ENCODE measurements around the gene PROKR2.

PROKR2 gene

GRCh38 chr20:5316188-5317158 is at the start of gene PROKR2:
Gene PROKR2 (minus strand): TSS chr20:5316954. CDS start chr20:5314369, 2,585 bp downstream.
- DNase-seq, result no peak

GRCh38 chr20:5364997-5365597 is 48.3 kb upstream of the PROKR2 start:
- no peak for DNase-seq

GRCh38 chr20:5364136-5364821 is 47.5 kb upstream of the PROKR2 start:
- DNase-seq, result no peak

GRCh38 chr20:5362771-5363170 is 46.0 kb upstream of the PROKR2 start:
- DNase-seq, result no peak

GRCh38 chr20:5361176-5361575 is 44.4 kb upstream of the PROKR2 start:
- no peak for DNase-seq

GRCh38 chr20:5357946-5358345 is 41.2 kb upstream of the PROKR2 start:
- no peak for DNase-seq

- DNase-seq, result no peak
Measured at GRCh38 chr20:5356941-5357340, 40.2 kb upstream of the PROKR2 start.

GRCh38 chr20:5354901-5355300 is 38.1 kb upstream of the PROKR2 start:
- no peak for DNase-seq

GRCh38 chr20:5353624-5354496 is 37.1 kb upstream of the PROKR2 start:
- DNase-seq, result no peak

GRCh38 chr20:5349448-5349847 is 32.7 kb upstream of the PROKR2 start:
- DNase-seq, result no peak

- DNase-seq, result no peak
Measured at GRCh38 chr20:5342021-5342420, 25.3 kb upstream of the PROKR2 start.

GRCh38 chr20:5331340-5331739 is 14.6 kb upstream of the PROKR2 start:
- DNase-seq, result no peak

GRCh38 chr20:5328268-5328667 is 11.5 kb upstream of the PROKR2 start:
- DNase-seq, result no peak

GRCh38 chr20:5327356-5327755 is 10.6 kb upstream of the PROKR2 start:
- no peak for DNase-seq

GRCh38 chr20:5315807-5316187 is 957 bp downstream of the PROKR2 start:
- DNase-seq, result no peak

GRCh38 chr20:5313916-5314315 is 2.8 kb downstream of the PROKR2 start:
- no peak for DNase-seq

GRCh38 chr20:5312518-5312917 is 4.2 kb downstream of the PROKR2 start:
- DNase-seq, result no peak

- DNase-seq, result no peak
Measured at GRCh38 chr20:5309971-5310370, 6.8 kb downstream of the PROKR2 start.

GRCh38 chr20:5298811-5299210 is 17.9 kb downstream of the PROKR2 start:
- no peak for DNase-seq

GRCh38 chr20:5297280-5298004 is 19.3 kb downstream of the PROKR2 start:
- DNase-seq, result no peak

- DNase-seq, result no peak
Measured at GRCh38 chr20:5290596-5290995, 26.2 kb downstream of the PROKR2 start.

GRCh38 chr20:5282561-5282960 is 34.2 kb downstream of the PROKR2 start:
- DNase-seq, result no peak
